Activated CD8-positive, alpha-beta T cell treated with anti-CD3 and anti-CD28 coated beads, Interleukin-2, amount 10 ng/mL, durations not matched to agents 7 days and 5 days (primary cell): Measurements from ENCODE around the gene MED26. TPM values are rescaled to one million over a fixed set of nuclear protein-coding genes. Genes with fewer than 3 reads are reported as not detected.
"Not testable (repeated sequence)": the region's sequence is repeated elsewhere in the genome, so short reads cannot be mapped to it uniquely, and the experiment has no call there.

Experiments used
- ATAC-seq: fragments of 150-1000 bp; cut with Tn5 transposase; one replicate; pipeline ENCODE4 v1.10.0; 2021; ENCODE audit warnings: moderate library complexity
- CTCF ChIA-PET: fragments of 350-600 bp; sonication (Branson Sonifier 250); formaldehyde crosslinking; loops from one replicate; lab custom pipeline; 2021; ENCODE audit warnings: antibody characterized with exemption; lab: Charles Lee
- POLR2A ChIA-PET: fragments of 350-600 bp; sonication (Branson Sonifier 250); formaldehyde crosslinking; loops from one replicate; lab custom pipeline; 2021; ENCODE audit warnings: antibody characterized with exemption; lab: Charles Lee
- DNase-seq: peaks from one replicate; pipeline ENCODE4 v3.0.0-alpha.2; 2020
- H3K27ac Mint-ChIP-seq: one replicate; pipeline ENCODE4 v1.8.0; 2021; ENCODE audit warnings: mild to moderate bottlenecking, mixed read lengths
- H3K27me3 Mint-ChIP-seq: one replicate; pipeline ENCODE4 v1.8.0; 2021; ENCODE audit warnings: low read depth, mixed read lengths
- H3K36me3 Mint-ChIP-seq: one replicate; pipeline ENCODE4 v1.8.0; 2021; ENCODE audit warnings: low read depth, mixed read lengths
- H3K4me1 Mint-ChIP-seq: one replicate; pipeline ENCODE4 v1.8.0; 2021; ENCODE audit warnings: low read depth, mixed read lengths
- H3K4me3 Mint-ChIP-seq: one replicate; pipeline ENCODE4 v1.8.0; 2021; ENCODE audit warnings: mild to moderate bottlenecking, mixed read lengths
- H3K9me3 Mint-ChIP-seq: one replicate; pipeline ENCODE4 v1.8.0; 2022; ENCODE audit warnings: mixed read lengths; ENCODE audit not compliant: insufficient read depth
- total RNA-seq, 2 experiments: library from RNA; stranded (reverse); gene quantifications; one replicate each; pipeline ENCODE4 v1.2.3, GENCODE V29; 2021

MED26 gene
- total RNA-seq, 2 experiments from 2014 or later, result 17.2 to 17.4 TPM

DNA sequence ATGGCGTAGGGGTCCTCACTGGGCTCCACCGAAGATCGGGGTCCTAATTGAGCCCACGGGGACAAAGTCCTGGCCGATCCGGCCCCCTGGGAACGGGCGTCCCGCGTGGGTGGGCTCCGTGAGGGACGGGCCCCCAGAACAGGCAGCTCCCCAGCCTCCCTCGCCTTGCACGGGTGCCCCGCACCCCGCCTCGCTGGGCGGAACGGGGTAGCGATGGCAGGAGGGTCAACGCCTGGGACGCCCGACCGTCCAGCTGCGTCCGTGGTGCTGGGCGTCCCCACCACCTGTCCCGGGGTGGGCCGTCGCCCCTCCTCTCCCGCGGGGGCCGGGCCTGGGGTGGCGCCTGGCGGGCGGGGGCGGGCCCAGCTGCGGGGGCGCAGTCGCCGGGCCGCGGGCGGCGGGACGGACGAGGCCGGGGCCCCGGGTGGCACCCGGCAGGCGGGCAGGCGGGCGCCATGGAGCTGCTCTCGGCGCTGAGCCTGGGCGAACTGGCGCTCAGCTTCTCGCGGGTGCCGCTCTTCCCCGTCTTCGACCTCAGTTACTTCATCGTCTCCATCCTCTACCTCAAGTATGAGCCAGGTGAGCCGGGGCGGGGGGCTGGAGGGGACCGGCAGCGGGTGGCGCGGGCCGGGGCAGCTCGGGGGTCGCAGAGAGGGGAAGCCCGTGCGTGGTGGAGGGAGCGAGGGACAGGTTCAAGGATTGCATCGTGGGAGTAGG lies 32.9 kb upstream of the MED26 start, which contains the start of gene TMEM38A:
TSS of gene TMEM38A (plus strand) at position 377 of the 717 bp plus-strand sequence. CDS start at position 456, 79 bp downstream.
- DNase-seq (peak; percentile 36), ATAC-seq (peak; percentile 22)
- H3K4me3 Mint-ChIP-seq, result peak within 1 kb of the TSS; percentile 92
- POLR2A ChIA-PET, result interaction anchor here (0.5 to 4.0 kb wide), 9 partner anchors 12 to 1186 kb away, joined by 3 to 27 read pairs (median 4); partner anchors contain the start of gene MED26
- H3K27me3 Mint-ChIP-seq, result peaks cover 18% of the 10 kb centered on the region
- CTCF ChIA-PET, result interaction anchor here (0.8 kb wide), 1 partner anchor 12 kb away, joined by 3 read pairs; no protein-coding TSS in a partner anchor
- peak within 1 kb of the TSS; percentile 97 for H3K27ac Mint-ChIP-seq
- H3K9me3 Mint-ChIP-seq, result no peaks in the 10 kb centered on the region
- peaks cover 22% of the 10 kb centered on the region for H3K36me3 Mint-ChIP-seq
- H3K4me1 Mint-ChIP-seq, result peaks cover 48% of the 10 kb centered on the region

DNA sequence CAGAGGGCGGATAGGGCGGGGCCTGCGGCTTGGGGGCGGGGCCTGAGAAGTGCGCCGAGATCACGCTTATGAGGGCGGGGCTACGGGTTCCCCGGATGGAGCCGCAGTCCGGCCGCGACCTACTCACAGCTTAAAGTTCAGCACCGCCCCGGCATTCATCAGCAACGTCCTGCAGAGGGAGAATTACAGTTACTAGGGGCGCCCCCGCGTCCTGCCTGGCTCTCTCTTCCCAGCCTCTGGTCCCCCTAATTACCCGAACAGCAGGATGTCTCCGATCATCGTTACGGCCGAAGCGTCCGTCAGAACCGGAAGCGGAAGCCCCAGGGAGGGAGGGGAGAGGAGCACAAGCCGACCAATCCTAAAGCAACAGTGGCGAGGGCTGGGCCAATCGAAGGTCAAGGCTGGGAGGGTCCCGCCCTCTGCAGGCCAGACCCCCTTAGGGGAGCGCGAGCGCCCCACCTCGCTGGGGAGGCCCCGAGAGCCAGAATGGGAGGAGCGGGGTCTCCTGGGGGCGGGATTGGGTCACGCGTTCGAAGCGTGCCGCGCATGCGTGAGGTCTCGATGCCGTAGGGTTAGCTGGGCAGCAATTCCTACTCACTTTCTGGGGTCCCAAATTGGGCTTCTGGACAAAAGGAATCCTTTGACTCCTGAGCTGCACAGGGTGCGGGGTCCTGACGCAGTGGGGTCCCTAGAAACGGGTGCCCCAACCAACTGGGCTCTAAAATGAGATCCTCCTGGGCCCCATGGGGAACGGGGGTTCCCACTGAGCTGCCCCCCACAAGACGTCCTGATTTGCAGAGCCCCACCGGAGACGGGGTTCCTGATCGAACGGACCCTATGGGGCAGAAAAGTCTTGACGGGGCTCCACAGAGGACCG lies 32.1 kb upstream of the MED26 start, which contains the start of gene SMIM7:
TSS of gene SMIM7 (minus strand) at position 313 of the 877 bp plus-strand sequence. CDS start at position 279, 34 bp downstream.
- ChIA-PET CTCF (interaction anchor here (0.8 kb wide), 1 partner anchor 13 kb away, joined by 3 read pairs; no protein-coding TSS in a partner anchor), POLR2A (interaction anchor here (0.5 to 4.0 kb wide), 12 partner anchors 11 to 581 kb away, joined by 3 to 27 read pairs (median 4); partner anchors contain the start of genes C19orf44, CALR3 and MED26)
- peak within 1 kb of the TSS; percentile 92 for H3K4me3 Mint-ChIP-seq
- ATAC-seq (peak; percentile 99), DNase-seq (peak; percentile 99)
- H3K4me1 Mint-ChIP-seq, result peaks cover 50% of the 10 kb centered on the region
- H3K36me3 Mint-ChIP-seq, result peaks cover 29% of the 10 kb centered on the region
- no peaks in the 10 kb centered on the region for H3K9me3 Mint-ChIP-seq
- peak within 1 kb of the TSS; percentile 97 for H3K27ac Mint-ChIP-seq
- peaks cover 18% of the 10 kb centered on the region for H3K27me3 Mint-ChIP-seq

DNA sequence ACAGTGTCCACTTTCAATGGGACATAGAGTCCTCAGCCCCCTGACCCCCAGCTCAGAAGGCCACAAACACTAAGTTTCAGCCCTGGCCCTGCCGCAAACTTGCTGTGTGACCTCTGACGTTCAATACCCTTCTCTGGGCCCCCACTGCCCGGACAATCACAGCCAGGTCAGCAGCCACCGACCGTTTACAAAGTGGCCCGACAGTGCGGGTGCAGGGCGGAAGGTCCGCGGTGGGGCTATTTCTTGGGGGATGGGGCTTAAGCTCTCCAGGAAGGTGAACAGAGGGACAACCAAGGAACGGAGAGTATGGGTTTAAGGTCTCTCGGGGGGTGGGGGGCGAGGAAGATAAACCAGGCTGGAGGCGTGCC lies 31.4 kb upstream of the MED26 start:
- Mint-ChIP-seq H3K27me3 (peaks cover 18% of the 10 kb centered on the region), H3K4me1 (peaks cover 56% of the 10 kb centered on the region), H3K27ac (peak overlapping the region; percentile 97), H3K9me3 (no peaks in the 10 kb centered on the region), H3K4me3 (peak overlapping the region; percentile 92), H3K36me3 (peaks cover 35% of the 10 kb centered on the region)
- ChIA-PET CTCF (no interaction called here), POLR2A (interaction anchor here (0.6 to 4.0 kb wide), 9 partner anchors 32 to 516 kb away, joined by 3 to 27 read pairs (median 4); partner anchors contain the start of genes C19orf44, CALR3, HSH2D and MED26)
- ATAC-seq (no peak), DNase-seq (no peak)

DNA sequence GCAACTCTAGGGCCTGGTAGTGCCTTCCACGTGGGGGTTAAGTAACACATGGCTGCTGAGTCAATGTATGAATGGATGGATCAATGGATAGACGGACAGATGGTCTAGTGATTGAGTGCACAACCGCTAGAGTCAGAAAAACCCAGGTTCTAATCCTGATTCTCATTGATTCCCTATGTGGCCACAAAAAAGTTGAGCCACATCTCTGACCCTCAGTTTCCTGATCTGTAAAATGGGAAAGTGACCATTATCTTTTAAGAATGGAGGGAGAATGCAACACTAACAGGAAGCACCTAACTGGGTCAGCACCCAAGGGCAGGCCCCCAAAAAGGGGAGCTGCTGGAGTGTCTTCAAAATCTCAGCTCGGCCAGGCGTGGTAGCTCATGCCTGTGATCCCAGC lies 29.4 kb upstream of the MED26 start:
- Mint-ChIP-seq H3K27ac (no peak overlapping the region), H3K9me3 (no peaks in the 10 kb centered on the region), H3K36me3 (peaks cover 53% of the 10 kb centered on the region), H3K4me3 (no peak overlapping the region), H3K4me1 (peaks cover 47% of the 10 kb centered on the region), H3K27me3 (peaks cover 10% of the 10 kb centered on the region)
- ChIA-PET CTCF (interaction anchor here (1.1 kb wide), 1 partner anchor 21 kb away, joined by 3 read pairs; no protein-coding TSS in a partner anchor), POLR2A (interaction anchor here (0.5 to 1.3 kb wide), 3 partner anchors 19 to 530 kb away, joined by 3 read pairs; partner anchors contain the start of gene MED26)
- ATAC-seq, result no peak
- DNase-seq, result no peak

DNA sequence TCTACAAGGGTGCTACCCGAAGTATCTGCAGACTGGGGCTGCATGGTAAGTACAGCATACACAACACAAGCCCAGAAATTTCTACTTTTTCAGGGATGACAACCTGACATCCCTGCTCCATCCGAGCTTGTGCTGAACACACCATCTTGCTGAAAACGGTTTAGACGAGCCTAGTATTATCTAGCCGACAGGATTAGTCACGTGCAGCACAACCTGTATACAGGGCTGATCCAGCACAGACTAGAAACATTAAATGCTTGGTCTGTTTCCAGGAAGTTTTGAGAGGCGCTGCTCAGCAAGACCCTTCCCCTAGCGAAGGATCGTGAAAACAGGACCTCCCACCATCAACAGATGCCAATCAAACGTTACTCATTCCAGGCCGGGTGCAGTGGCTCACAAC lies 27.7 kb upstream of the MED26 start:
- Mint-ChIP-seq H3K27me3 (no peaks in the 10 kb centered on the region), H3K27ac (no peak overlapping the region), H3K9me3 (no peaks in the 10 kb centered on the region), H3K36me3 (peaks cover 69% of the 10 kb centered on the region), H3K4me3 (no peak overlapping the region), H3K4me1 (peaks cover 43% of the 10 kb centered on the region)
- ATAC-seq (no peak), DNase-seq (no peak)
- ChIA-PET CTCF (no interaction called here), POLR2A (no interaction called here)

DNA sequence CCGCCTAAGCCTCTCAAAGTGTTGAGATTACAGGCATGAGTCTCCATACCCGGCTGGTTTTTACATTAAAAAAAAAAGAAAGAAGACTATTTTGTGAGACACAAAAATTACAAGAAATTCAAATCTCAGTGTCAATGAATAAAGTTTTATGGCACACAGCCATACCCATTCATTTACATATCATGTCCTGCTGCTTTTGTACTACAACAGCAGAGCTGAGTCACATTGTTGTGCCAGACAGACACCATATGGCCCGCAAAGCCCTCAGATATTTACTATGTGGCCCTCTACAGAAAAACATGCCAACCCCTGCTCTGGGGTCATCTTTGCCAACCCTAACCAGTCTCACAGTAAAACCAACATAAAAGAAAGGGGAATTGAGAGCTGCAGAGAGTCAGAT lies 26.6 kb upstream of the MED26 start:
- ChIA-PET CTCF (interaction anchor here (0.9 kb wide), 1 partner anchor 31 kb away, joined by 3 read pairs; no protein-coding TSS in a partner anchor), POLR2A (interaction anchor here (0.6 kb wide), 1 partner anchor 88 kb away, joined by 3 read pairs; no protein-coding TSS in a partner anchor)
- no peak overlapping the region for H3K27ac Mint-ChIP-seq
- no peak overlapping the region for H3K4me3 Mint-ChIP-seq
- no peaks in the 10 kb centered on the region for H3K27me3 Mint-ChIP-seq
- H3K9me3 Mint-ChIP-seq, result no peaks in the 10 kb centered on the region
- peaks cover 51% of the 10 kb centered on the region for H3K4me1 Mint-ChIP-seq
- ATAC-seq, result no peak
- H3K36me3 Mint-ChIP-seq, result peaks cover 78% of the 10 kb centered on the region
- DNase-seq, result no peak

DNA sequence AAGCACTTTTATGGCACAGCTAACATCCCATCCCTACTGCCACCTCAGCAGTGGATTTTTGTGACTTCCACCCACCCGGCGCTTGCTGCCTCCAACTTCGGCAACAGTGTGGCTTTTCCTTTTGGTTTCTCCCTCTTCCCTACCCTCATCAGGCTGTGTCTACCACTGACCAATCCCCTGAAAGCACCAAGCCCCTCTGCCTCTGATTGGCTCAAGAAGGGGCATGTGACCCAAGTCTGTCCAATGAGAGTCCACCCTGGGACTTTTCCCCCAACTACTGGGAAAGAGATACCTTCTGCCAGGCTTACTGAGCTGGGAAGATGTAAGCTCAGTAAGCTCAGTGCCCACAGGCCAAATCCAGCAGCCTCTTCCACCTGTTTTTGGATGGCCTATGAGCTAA lies 26.1 kb upstream of the MED26 start:
- Mint-ChIP-seq H3K27me3 (no peaks in the 10 kb centered on the region), H3K9me3 (no peaks in the 10 kb centered on the region), H3K4me3 (no peak overlapping the region), H3K4me1 (peaks cover 50% of the 10 kb centered on the region), H3K27ac (no peak overlapping the region), H3K36me3 (peaks cover 80% of the 10 kb centered on the region)
- POLR2A ChIA-PET, result interaction anchor here (0.6 kb wide), 1 partner anchor 88 kb away, joined by 3 read pairs; no protein-coding TSS in a partner anchor
- DNase-seq, result no peak
- CTCF ChIA-PET, result interaction anchor here (0.9 kb wide), 1 partner anchor 30 kb away, joined by 3 read pairs; no protein-coding TSS in a partner anchor
- ATAC-seq, result no peak

DNA sequence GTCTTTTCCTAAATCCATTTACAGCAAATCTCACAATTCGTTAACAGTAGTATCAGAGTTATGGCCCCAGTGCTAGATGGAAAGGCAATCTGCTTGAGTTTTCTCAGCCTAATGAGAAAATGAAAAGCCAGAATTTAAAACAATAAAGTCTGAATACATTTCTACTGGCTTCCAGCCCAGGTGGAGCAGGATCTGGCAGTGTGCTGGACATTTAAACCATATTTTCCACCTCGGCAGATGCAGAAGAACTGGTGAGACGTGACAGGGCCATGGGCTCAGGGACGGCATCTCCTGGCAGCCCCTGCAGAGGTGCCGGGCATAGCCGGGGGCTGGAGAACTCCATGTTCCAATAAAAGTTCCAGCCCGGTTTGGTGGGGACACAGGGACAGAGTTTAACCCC lies 24.9 kb upstream of the MED26 start:
- DNase-seq, result no peak
- Mint-ChIP-seq H3K9me3 (no peaks in the 10 kb centered on the region), H3K27me3 (no peaks in the 10 kb centered on the region), H3K36me3 (peaks cover 80% of the 10 kb centered on the region), H3K4me1 (peaks cover 41% of the 10 kb centered on the region), H3K4me3 (no peak overlapping the region), H3K27ac (no peak overlapping the region)
- no peak for ATAC-seq
- POLR2A ChIA-PET, result interaction anchor here (1.0 kb wide), 1 partner anchor 90 kb away, joined by 3 read pairs; no protein-coding TSS in a partner anchor
- CTCF ChIA-PET, result no interaction called here

DNA sequence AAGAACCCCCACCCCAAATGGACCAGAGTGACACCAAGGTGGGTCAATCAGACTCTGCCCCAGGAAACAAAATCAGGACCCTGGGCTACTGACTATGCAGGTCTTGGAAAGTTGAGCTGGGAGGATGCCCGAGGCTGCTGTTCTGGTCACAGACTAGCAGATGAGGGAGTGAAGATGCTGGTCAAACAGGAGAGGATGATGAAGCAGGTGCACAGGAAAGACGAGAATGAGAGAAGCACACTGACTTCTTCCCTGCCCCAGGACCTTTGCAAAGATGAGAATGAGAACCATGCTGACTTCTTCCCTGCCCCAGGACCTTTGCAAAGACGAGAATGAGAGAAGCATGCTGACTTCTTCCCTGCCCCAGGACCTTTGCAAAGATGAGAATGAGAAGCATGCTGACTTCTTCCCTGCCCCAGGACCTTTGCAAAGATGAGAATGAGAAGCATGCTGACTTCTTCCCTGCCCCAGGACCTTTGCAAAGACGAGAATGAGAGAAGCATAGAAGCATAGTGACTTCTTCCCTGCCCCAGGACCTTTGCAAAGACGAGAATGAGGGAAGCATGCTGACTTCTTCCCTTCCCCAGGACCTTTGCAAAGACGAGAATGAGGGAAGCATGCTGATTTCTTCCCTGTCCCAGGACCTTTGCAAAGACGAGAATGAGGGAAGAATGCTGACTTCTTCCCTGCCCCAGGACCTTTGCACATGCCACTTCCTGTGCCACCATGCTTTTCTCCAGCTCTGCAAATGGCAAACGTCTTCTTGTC lies 23.6 kb upstream of the MED26 start:
- H3K4me3 Mint-ChIP-seq, DNase-seq, H3K27me3 Mint-ChIP-seq, ATAC-seq, POLR2A ChIA-PET, CTCF ChIA-PET, H3K9me3 Mint-ChIP-seq: not testable (repeated sequence)
- Mint-ChIP-seq H3K4me1 (peaks cover 34% of the 10 kb centered on the region), H3K36me3 (peaks cover 76% of the 10 kb centered on the region), H3K27ac (peak overlapping the region; percentile 26)

DNA sequence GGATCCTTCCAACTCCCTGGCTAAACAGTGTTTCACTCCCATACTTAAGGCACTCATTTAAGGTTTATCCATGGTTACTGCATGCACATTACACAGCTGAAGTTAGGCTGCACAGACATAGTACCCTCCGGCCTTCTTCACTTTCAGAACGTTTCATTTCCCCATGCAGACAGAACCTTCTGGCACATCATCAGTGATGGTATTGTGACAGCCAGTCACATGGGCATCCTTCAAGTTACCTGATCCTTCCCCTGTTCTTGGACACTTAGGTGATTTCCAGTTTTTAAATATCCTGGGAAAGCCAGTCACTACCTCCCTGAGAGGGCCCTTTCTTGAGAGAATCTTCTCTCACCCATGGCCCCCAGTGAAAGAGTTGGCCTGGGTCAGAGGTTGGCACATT lies 22.8 kb upstream of the MED26 start:
- POLR2A ChIA-PET, result no interaction called here
- H3K27me3 Mint-ChIP-seq, result no peaks in the 10 kb centered on the region
- H3K36me3 Mint-ChIP-seq, result peaks cover 74% of the 10 kb centered on the region
- no peak overlapping the region for H3K4me3 Mint-ChIP-seq
- DNase-seq (no peak), ATAC-seq (no peak)
- CTCF ChIA-PET, result no interaction called here
- H3K9me3 Mint-ChIP-seq, result no peaks in the 10 kb centered on the region
- no peak overlapping the region for H3K27ac Mint-ChIP-seq
- H3K4me1 Mint-ChIP-seq, result peaks cover 27% of the 10 kb centered on the region
